ENCODE results near the gene MPL.

DNA sequence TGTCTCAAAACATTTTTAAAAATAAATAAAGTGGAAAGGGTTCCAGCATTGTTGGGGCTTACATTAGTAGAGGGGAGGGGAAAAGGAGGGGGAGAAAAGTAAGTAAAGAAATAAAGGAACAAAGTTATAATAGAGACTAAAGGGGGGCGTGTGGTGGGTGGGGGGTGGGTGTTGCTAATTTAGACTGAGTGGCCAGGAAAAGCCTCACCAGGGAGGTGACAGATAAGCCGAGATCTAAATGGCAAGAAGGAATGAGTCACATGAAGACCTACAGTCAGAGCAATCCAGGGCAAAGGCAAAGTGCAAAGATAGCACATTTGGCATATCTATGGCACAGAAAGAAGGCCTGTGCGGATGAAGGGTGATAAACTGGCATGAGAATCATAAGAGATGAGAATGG is 7.5 kb downstream of the MPL start:
- TF ChIP-seq, protein P1, sequence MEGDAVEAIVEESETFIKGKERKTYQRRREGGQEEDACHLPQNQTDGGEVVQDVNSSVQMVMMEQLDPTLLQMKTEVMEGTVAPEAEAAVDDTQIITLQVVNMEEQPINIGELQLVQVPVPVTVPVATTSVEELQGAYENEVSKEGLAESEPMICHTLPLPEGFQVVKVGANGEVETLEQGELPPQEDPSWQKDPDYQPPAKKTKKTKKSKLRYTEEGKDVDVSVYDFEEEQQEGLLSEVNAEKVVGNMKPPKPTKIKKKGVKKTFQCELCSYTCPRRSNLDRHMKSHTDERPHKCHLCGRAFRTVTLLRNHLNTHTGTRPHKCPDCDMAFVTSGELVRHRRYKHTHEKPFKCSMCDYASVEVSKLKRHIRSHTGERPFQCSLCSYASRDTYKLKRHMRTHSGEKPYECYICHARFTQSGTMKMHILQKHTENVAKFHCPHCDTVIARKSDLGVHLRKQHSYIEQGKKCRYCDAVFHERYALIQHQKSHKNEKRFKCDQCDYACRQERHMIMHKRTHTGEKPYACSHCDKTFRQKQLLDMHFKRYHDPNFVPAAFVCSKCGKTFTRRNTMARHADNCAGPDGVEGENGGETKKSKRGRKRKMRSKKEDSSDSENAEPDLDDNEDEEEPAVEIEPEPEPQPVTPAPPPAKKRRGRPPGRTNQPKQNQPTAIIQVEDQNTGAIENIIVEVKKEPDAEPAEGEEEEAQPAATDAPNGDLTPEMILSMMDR (IDR thresholded peaks at IDR 0.05; ENCODE audit: low read depth, low read length, poor library complexity, severe bottlenecking), result no peak
- no peak for TF ChIP-seq EZH2phosphoT487 (IDR thresholded peaks at IDR 0.05; ENCODE audit: borderline replicate concordance, low read length)

Data from DOHH2 (cell line).